ENCODE data around the gene FOXL2NB. TPM values are rescaled to one million over a fixed set of nuclear protein-coding genes. Genes with fewer than 3 reads are reported as not detected.

Gene FOXL2NB
- total and polyA plus RNA-seq, 2 of the 13 experiments (the other 11 are each of a cell fraction or from before 2014, with no cell fraction given): not detected

- no peak overlapping the region for H3K4me2 ChIP-seq (ENCODE audit: low read depth, low read length)
- H3K36me3 ChIP-seq (replicated peaks in 1 of 2; ENCODE audit: control insufficient read depth in 1 of 2, insufficient read depth in 2 of 2, low read length in 2 of 2): no peaks in the 10 kb centered on the region
- ATAC-seq (no peak), DNase-seq (ENCODE audit: low spot score) (no peak), FAIRE-seq (no peak)
- peaks cover 21 to 76% of the 10 kb centered on the region in 2 experiments; a peak in 4 of 5 replicates for H3K27me3 ChIP-seq (ENCODE audit: control insufficient read depth in 1 of 2, insufficient read depth in 2 of 2, low read length in 2 of 2)
- no peak overlapping the region for H3K9ac ChIP-seq (ENCODE audit: insufficient read depth, low read depth, low read length)
- CTCF ChIA-PET (ENCODE audit: low intra/inter-chr PET ratio, low total read pairs): no interaction called here
- H2AFZ ChIP-seq (ENCODE audit: low read length): no peak overlapping the region
- intact Hi-C loops (cut with micrococcal nuclease; ENCODE audit: unreplicated experiment): loop anchor here (5.0 kb wide), 1 partner anchor 1304 kb away; no protein-coding TSS in a partner anchor
- peak overlapping the region in 1 of 3 experiments; percentile 7; a peak in 1 of 6 replicates for H3K4me3 ChIP-seq (replicated peaks in 1 of 3; ENCODE audit: insufficient read depth in 1 of 3, low read depth in 2 of 3, low read length in 3 of 3)
- H3K4me1 ChIP-seq (ENCODE audit: insufficient read depth, low read length): peaks cover 37% of the 10 kb centered on the region
- BruUV-seq (replicated peaks): no TSS peak
- TF ChIP-seq POLR2A (IDR thresholded peaks at IDR 0.05; ENCODE audit: insufficient read depth in 1 of 2, low read depth in 2 of 2, low read length in 2 of 2): no peak
- no peak for TF ChIP-seq ZFP36L1 (CRISPR knock-in tag; IDR thresholded peaks at IDR 0.05)
- TF ChIP-seq ZNF253 (CRISPR knock-in tag; IDR thresholded peaks at IDR 0.05; ENCODE audit: borderline replicate concordance): no peak
- no peak for TF ChIP-seq ZNF776 (CRISPR knock-in tag; IDR thresholded peaks at IDR 0.05)
- no peak for TF ChIP-seq ZNF790 (CRISPR knock-in tag; IDR thresholded peaks at IDR 0.05; ENCODE audit: borderline replicate concordance)
- TF ChIP-seq MTF1 (CRISPR knock-in tag; IDR thresholded peaks at IDR 0.05): no peak
- TF ChIP-seq RXRB (CRISPR knock-in tag; IDR thresholded peaks at IDR 0.05; ENCODE audit: borderline replicate concordance): no peak
- TF ChIP-seq ATF5 (CRISPR knock-in tag; IDR thresholded peaks at IDR 0.05; ENCODE audit: low read depth): no peak
- 0 out of 2 replicates have a peak, but pooled peaks have one; percentile 4 for TF ChIP-seq CTCF (CRISPR knock-in tag; IDR thresholded peaks at IDR 0.05)
- 67% methylated on average over 34 of the region's 48 CpGs for WGBS (ENCODE audit: low lambda C conversion rate)
- no peaks in the 10 kb centered on the region for H4K20me1 ChIP-seq (ENCODE audit: insufficient read depth, low read length)
- no peak overlapping the region for H3K27ac ChIP-seq (ENCODE audit: extremely low read length, insufficient read depth, low read length)
- H3K9me3 ChIP-seq (ENCODE audit: low read length): no peaks in the 10 kb centered on the region
- in situ Hi-C loops (cut with HindIII; ENCODE audit: extremely low pct_ligation_motif_present, low pct_unique_long_range_greater_than_20kb): loop anchor here (5.0 kb wide), 3 partner anchors 39 to 389 kb away; no protein-coding TSS in a partner anchor
- H3K79me2 ChIP-seq (ENCODE audit: insufficient read depth, low read length): no peaks in the 10 kb centered on the region
- POLR2A ChIA-PET: no interaction called here
Measured at GRCh38 chr3:138938056-138938876, 8.8 kb upstream of the FOXL2NB start.

All from HepG2 (cell line).